Measurements from ENCODE around the gene ZFY. TPM values are rescaled to one million over a fixed set of nuclear protein-coding genes. Genes with fewer than 3 reads are reported as not detected.
"Not testable (repeated sequence)": the region's sequence is repeated elsewhere in the genome, so short reads cannot be mapped to it uniquely, and the experiment has no call there.

The ZFY gene
- total RNA-seq, 1 donor from 2014 or later, result 3.2 TPM

- DNase-seq (ENCODE audit: low read depth), result no peak
- TF ChIP-seq, protein P1, sequence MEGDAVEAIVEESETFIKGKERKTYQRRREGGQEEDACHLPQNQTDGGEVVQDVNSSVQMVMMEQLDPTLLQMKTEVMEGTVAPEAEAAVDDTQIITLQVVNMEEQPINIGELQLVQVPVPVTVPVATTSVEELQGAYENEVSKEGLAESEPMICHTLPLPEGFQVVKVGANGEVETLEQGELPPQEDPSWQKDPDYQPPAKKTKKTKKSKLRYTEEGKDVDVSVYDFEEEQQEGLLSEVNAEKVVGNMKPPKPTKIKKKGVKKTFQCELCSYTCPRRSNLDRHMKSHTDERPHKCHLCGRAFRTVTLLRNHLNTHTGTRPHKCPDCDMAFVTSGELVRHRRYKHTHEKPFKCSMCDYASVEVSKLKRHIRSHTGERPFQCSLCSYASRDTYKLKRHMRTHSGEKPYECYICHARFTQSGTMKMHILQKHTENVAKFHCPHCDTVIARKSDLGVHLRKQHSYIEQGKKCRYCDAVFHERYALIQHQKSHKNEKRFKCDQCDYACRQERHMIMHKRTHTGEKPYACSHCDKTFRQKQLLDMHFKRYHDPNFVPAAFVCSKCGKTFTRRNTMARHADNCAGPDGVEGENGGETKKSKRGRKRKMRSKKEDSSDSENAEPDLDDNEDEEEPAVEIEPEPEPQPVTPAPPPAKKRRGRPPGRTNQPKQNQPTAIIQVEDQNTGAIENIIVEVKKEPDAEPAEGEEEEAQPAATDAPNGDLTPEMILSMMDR (conservative IDR thresholded peaks at IDR 0.05; ENCODE audit: low read depth, low read length), result no peak
- H3K4me3 ChIP-seq (ENCODE audit: low read depth, low read length), result no peak overlapping the region
These were observed 34.4 kb downstream of the ZFY start for GRCh38 chrY:2969561-2969960.

GRCh38 chrY:2972708-2973107, 37.5 kb downstream of the ZFY start:
- TF ChIP-seq, protein P1 (conservative IDR thresholded peaks at IDR 0.05; ENCODE audit: low read depth, low read length), result no peak
- no peak overlapping the region for H3K4me3 ChIP-seq (ENCODE audit: low read depth, low read length)
- DNase-seq (ENCODE audit: low read depth), result no peak

DNA sequence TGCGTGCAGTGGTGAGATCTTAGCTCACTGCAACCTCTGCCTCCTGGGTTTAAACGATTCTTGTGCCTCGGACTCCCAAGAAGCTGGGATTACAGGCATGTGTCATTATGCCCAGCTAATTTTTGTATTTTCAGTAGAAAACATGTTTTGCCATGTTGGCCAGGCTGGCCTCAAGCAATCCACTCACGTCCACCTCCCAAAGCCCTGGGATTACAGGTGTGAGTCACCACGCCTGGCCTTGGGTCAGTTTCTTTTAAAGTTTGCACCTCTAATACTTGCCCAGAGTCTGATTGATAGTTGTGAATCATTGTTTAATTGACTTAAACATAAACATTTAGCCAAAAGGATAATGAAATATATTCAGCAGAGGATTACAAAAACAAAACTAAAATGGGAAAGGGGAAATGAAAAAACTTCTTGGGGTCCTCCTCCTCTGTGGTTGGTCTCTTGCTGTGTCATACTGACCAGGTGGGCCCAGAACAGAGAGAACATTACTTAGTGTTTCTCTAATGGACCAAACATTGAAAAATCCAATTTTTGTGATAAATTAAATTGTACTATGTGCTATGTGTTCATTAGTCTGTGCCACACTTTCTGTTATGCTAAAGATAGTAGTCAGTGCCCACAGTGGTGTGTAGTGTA, 38.0 kb downstream of the ZFY start:
- DNase-seq (ENCODE audit: low read depth), result no peak
- TF ChIP-seq, protein P1 (conservative IDR thresholded peaks at IDR 0.05; ENCODE audit: low read depth, low read length), result no peak

DNA sequence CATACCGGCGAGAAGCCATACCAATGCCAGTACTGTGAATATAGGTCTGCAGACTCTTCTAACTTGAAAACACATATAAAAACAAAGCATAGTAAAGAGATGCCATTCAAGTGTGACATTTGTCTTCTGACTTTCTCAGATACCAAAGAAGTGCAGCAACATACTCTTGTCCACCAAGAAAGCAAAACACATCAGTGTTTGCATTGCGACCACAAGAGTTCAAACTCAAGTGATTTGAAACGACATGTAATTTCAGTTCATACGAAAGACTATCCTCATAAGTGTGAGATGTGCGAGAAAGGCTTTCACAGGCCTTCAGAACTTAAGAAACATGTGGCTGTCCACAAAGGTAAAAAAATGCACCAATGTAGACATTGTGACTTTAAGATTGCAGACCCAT, 44.1 kb downstream of the ZFY start:
- no peak for DNase-seq (ENCODE audit: low read depth)
- TF ChIP-seq, protein P1 (conservative IDR thresholded peaks at IDR 0.05; ENCODE audit: low read depth, low read length), result no peak
- H3K4me3 ChIP-seq (ENCODE audit: low read depth, low read length), result no peak overlapping the region

More for the DNA sequence above, 38.0 kb downstream of the ZFY start:
- no peak overlapping the region for H3K4me3 ChIP-seq (ENCODE audit: low read depth, low read length)

GRCh38 chrY:2984491-2984890, 49.3 kb downstream of the ZFY start:
- TF ChIP-seq, protein P1 (conservative IDR thresholded peaks at IDR 0.05; ENCODE audit: low read depth, low read length), result no peak
- DNase-seq (ENCODE audit: low read depth), result no peak
- H3K4me3 ChIP-seq (ENCODE audit: low read depth, low read length), result no peak overlapping the region

GRCh38 chrY:2987178-2987577, 52.0 kb downstream of the ZFY start:
- not testable (repeated sequence) for DNase-seq (ENCODE audit: low read depth); H3K4me3 ChIP-seq (ENCODE audit: low read depth, low read length)

DNA sequence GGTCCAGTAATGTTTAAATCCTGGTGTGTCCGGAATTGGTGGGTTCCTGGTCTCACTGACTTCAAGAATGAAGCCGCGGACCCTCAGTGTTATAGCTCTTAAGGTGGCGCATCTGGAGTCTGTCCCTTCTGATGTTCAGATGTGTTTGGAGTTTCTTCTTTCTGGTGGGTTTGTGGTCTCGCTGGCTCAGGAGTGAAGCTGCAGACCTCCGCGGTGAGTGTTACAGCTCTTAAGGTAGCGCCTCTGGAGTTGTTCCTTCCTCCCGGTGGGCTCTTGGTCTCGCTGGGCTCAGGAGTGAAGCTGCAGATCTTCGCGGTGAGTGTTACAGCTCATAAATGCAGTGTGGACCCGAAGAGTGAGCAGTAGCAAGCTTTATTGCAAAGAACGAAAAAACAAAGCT, 62.2 kb downstream of the ZFY start:
- not testable (repeated sequence) for H3K4me3 ChIP-seq (ENCODE audit: low read depth, low read length); DNase-seq (ENCODE audit: low read depth)

- H3K4me3 ChIP-seq (ENCODE audit: low read depth, low read length), result peak overlapping the region; percentile 72
- TF ChIP-seq, protein P1 (conservative IDR thresholded peaks at IDR 0.05; ENCODE audit: low read depth, low read length), result no peak
- peak; percentile 10 for DNase-seq (ENCODE audit: low read depth)
These were observed 67.0 kb downstream of the ZFY start for GRCh38 chrY:3002190-3002589.

All from epithelial cell of proximal tubule (primary cell).